OCI-LY7 (cell line): ENCODE measurements around the gene RHBDL1. TPM values are rescaled to one million over a fixed set of nuclear protein-coding genes. Genes with fewer than 3 reads are reported as not detected.

Experiments
- BruUV-seq: library from RNA; stranded (reverse); fragments of 400-500 nt; replicated peaks from 2 replicates; lab custom pipeline; 2021; lab: Mats Ljungman, UMichigan
- CTCF ChIA-PET: fragments of 300-600 bp; sonication (Branson Sonifier 250); formaldehyde crosslinking; loops from one replicate; lab custom pipeline; 2022; ENCODE audit warnings: antibody characterized with exemption; ENCODE audit not compliant: unreplicated experiment; lab: Charles Lee
- POLR2A ChIA-PET: fragments of 300-600 bp; sonication (Branson Sonifier 250); formaldehyde crosslinking; loops from one replicate; lab custom pipeline; 2022; ENCODE audit warnings: antibody characterized with exemption; lab: Charles Lee
- DNase-seq: peaks from one replicate; pipeline ENCODE4 v3.0.0-alpha.2; 2015; ENCODE audit warnings: low spot score
- H2AFZ ChIP-seq: fragments of 200-600 bp; sonication (generic), shearing (Covaris generic); 2 replicates; pipeline ENCODE4 v1.6.1; 2014; ENCODE audit warnings: mild to moderate bottlenecking, antibody characterized with exemption, low read length, moderate library complexity
- H3K27ac ChIP-seq: fragments of 200-600 bp; sonication (generic); 2 replicates; pipeline ENCODE4 v1.5.1; 2014; ENCODE audit warnings: mixed run types, low read depth, mild to moderate bottlenecking, moderate library complexity, low read length, inconsistent platforms; ENCODE audit not compliant: poor library complexity, severe bottlenecking
- H3K36me3 ChIP-seq: fragments of 200-600 bp; sonication (generic); 2 replicates; pipeline ENCODE4 v1.6.1; 2014; ENCODE audit warnings: mild to moderate bottlenecking, antibody characterized with exemption, low read length, moderate library complexity, mixed read lengths; ENCODE audit not compliant: insufficient read depth
- H3K4me1 ChIP-seq: fragments of 200-600 bp; sonication (generic); 2 replicates; pipeline ENCODE4 v1.5.1; 2014; ENCODE audit warnings: mild to moderate bottlenecking, low read length; ENCODE audit not compliant: insufficient read depth, poor library complexity, severe bottlenecking
- H3K4me2 ChIP-seq: fragments of 200-600 bp; sonication (generic); 2 replicates; pipeline ENCODE4 v1.6.1; 2014; ENCODE audit warnings: mild to moderate bottlenecking, low read length
- H3K4me3 ChIP-seq: fragments of 200-600 bp; sonication (generic); 2 replicates; pipeline ENCODE4 v1.5.1; 2014; ENCODE audit warnings: mild to moderate bottlenecking, low read depth, low read length; ENCODE audit not compliant: poor library complexity, severe bottlenecking
- H3K79me2 ChIP-seq: fragments of 200-600 bp; sonication (generic); 2 replicates; pipeline ENCODE4 v1.6.1; 2016; ENCODE audit warnings: low read depth, mild to moderate bottlenecking, low read length, moderate library complexity, mixed read lengths; ENCODE audit not compliant: insufficient read depth
- H3K9me2 ChIP-seq: fragments of 200-600 bp; sonication (generic); 2 replicates; pipeline ENCODE4 v1.6.1; 2016; ENCODE audit warnings: mild to moderate bottlenecking, low read length, mixed read lengths; ENCODE audit not compliant: insufficient read depth
- H3K9me3 ChIP-seq: fragments of 200-600 bp; sonication (generic); 2 replicates; pipeline ENCODE4 v1.6.1; 2014; ENCODE audit warnings: mild to moderate bottlenecking, mixed run types, low read length, mixed read lengths
- H4K20me1 ChIP-seq: fragments of 200-600 bp; sonication (generic); 2 replicates; pipeline ENCODE4 v1.6.1; 2014; ENCODE audit warnings: mild to moderate bottlenecking, antibody characterized with exemption, low read length, moderate library complexity, mixed read lengths; ENCODE audit not compliant: insufficient read depth
- CTCF ChIP-seq: fragments of 200-600 bp; sonication (generic); conservative IDR thresholded peaks from 2 replicates; pipeline ENCODE4 v1.5.1; 2014; ENCODE audit warnings: mild to moderate bottlenecking, antibody characterized with exemption, low read length, moderate library complexity, mixed read lengths
- EZH2phosphoT487 ChIP-seq: fragments of 200-600 bp; sonication (generic); IDR thresholded peaks from 2 replicates; pipeline ENCODE4 v1.6.1; 2018; ENCODE audit warnings: low read depth, borderline replicate concordance, mild to moderate bottlenecking, mixed run types, antibody characterized with exemption, low read length, moderate library complexity, mixed read lengths
- intact Hi-C: fragments of 100-400 bp; cut with micrococcal nuclease; formaldehyde crosslinking; loops from one replicate; pipeline ENCODE4 v1.10.0; 2022; ENCODE audit not compliant: unreplicated experiment
- total RNA-seq, 2 experiments: library from RNA; depleted of rRNA in 1 of 2; stranded (reverse); fragments of >200 nt in 1 of 2; shearing (Covaris generic) in 1 of 2; gene quantifications; 2 replicates each; pipeline ENCODE4 v1.2.3, GENCODE V29; 2014 to 2022

RHBDL1 gene
- total RNA-seq, 2 experiments from 2014 or later, result 4.2 TPM

- CTCF ChIA-PET, result no interaction called here
Observed at GRCh38 chr16:718922-719321, 43.5 kb downstream of the RHBDL1 start.

GRCh38 chr16:719815-720446 is 44.5 kb downstream of the RHBDL1 start:
- Histone ChIP-seq H3K4me2 (peak overlapping the region; percentile 88), H3K79me2 (no peaks in the 10 kb centered on the region), H4K20me1 (no peaks in the 10 kb centered on the region), H3K27ac (peak overlapping the region; percentile 93), H3K4me3 (peak overlapping the region; percentile 95), H3K9me2 (no peaks in the 10 kb centered on the region), H2AFZ (no peak overlapping the region), H3K9me3 (no peaks in the 10 kb centered on the region), H3K4me1 (peaks cover 62% of the 10 kb centered on the region), H3K36me3 (0 out of 2 replicates have a peak, but pooled peaks cover 10% of the 10 kb centered on the region)
- intact Hi-C loops, result loop anchor here (2.0 to 5.0 kb wide), 2 partner anchors 19 to 38 kb away; partner anchors contain the start of genes JMJD8 and STUB1
- ChIA-PET POLR2A (interaction anchor here (0.5 to 3.2 kb wide), 4 partner anchors 8 to 30 kb away, joined by 3 to 26 read pairs (median 3); partner anchors contain the start of gene WDR24), CTCF (interaction anchor here (0.7 kb wide), 1 partner anchor 21 kb away, joined by 4 read pairs; the partner anchor contains the start of gene CIAO3)
- TF ChIP-seq EZH2phosphoT487 (no peak), CTCF (no peak; the same call in 1 of the 2 replicates)
- no peak for DNase-seq
- TSS peak; percentile 74 for BruUV-seq

More at GRCh38 chr16:718922-719321, 43.5 kb downstream of the RHBDL1 start:
- H4K20me1 ChIP-seq, result no peaks in the 10 kb centered on the region
- TF ChIP-seq CTCF (no peak), EZH2phosphoT487 (no peak)
- POLR2A ChIA-PET, result no interaction called here
- H3K27ac ChIP-seq, result peak overlapping the region; percentile 93
- BruUV-seq, result no TSS peak
- no peak overlapping the region for H2AFZ ChIP-seq
- DNase-seq, result no peak
- H3K4me1 ChIP-seq, result peaks cover 61% of the 10 kb centered on the region
- no peaks in the 10 kb centered on the region for H3K79me2 ChIP-seq
- peak overlapping the region; percentile 88 for H3K4me2 ChIP-seq
- intact Hi-C loops, result no loop called here
- no peaks in the 10 kb centered on the region for H3K9me3 ChIP-seq
- H3K9me2 ChIP-seq, result no peaks in the 10 kb centered on the region
- H3K36me3 ChIP-seq, result 0 out of 2 replicates have a peak, but pooled peaks cover 10% of the 10 kb centered on the region
- H3K4me3 ChIP-seq, result peak overlapping the region; percentile 95
